Neural cell (in vitro differentiated cells): Measurements from ENCODE around the gene NOM1. TPM values are rescaled to one million over a fixed set of nuclear protein-coding genes. Genes with fewer than 3 reads are reported as not detected.

Source experiments
- H2AFZ ChIP-seq: fragments of 200-600, 300-800 bp; sonication (generic), shearing (Covaris generic); 2 replicates; pipeline ENCODE4 v1.6.0; 2014; ENCODE audit warnings: low read depth, mild to moderate bottlenecking, antibody characterized with exemption, low read length, moderate library complexity
- H3F3A ChIP-seq: fragments of 200-600 bp; shearing (Covaris generic); 2 replicates; pipeline ENCODE4 v1.6.1; 2016; ENCODE audit warnings: mild to moderate bottlenecking, moderate library complexity, mixed read lengths, antibody characterized with exemption, low read length; ENCODE audit not compliant: insufficient read depth, poor library complexity, severe bottlenecking
- H3K27ac ChIP-seq: fragments of 200-600, 300-800 bp; sonication (generic), shearing (Covaris generic); 2 replicates; pipeline ENCODE4 v1.5.1; 2014; ENCODE audit warnings: mild to moderate bottlenecking, low read length, moderate library complexity
- H3K27me3 ChIP-seq: fragments of 300-800, 200-600 bp; sonication (generic), shearing (Covaris generic); 2 replicates; pipeline ENCODE4 v1.6.0; 2014; ENCODE audit warnings: mild to moderate bottlenecking, low read depth, low read length, moderate library complexity; ENCODE audit not compliant: insufficient read depth
- H3K36me3 ChIP-seq: fragments of 300-800, 200-600 bp; sonication (generic), shearing (Covaris generic); 2 replicates; pipeline ENCODE4 v1.5.1; 2014; ENCODE audit warnings: mild to moderate bottlenecking, antibody characterized with exemption, low read length, moderate library complexity; ENCODE audit not compliant: insufficient read depth
- H3K4me2 ChIP-seq: fragments of 300-800, 200-600 bp; sonication (generic), shearing (Covaris generic); 2 replicates; pipeline ENCODE4 v1.6.0; 2014; ENCODE audit warnings: mild to moderate bottlenecking, low read length
- H3K4me3 ChIP-seq: fragments of 300-800, 200-600 bp; sonication (generic), shearing (Covaris generic); 2 replicates; pipeline ENCODE4 v1.5.1; 2014; ENCODE audit warnings: mild to moderate bottlenecking, low read length, moderate library complexity
- H3K79me2 ChIP-seq: fragments of 200-600 bp; shearing (Covaris generic); replicated peaks from 2 replicates; pipeline ENCODE4 v1.6.0; 2014; ENCODE audit warnings: mild to moderate bottlenecking, low read length, moderate library complexity; ENCODE audit not compliant: insufficient read depth
- H3K9ac ChIP-seq: fragments of 300-800, 200-600 bp; sonication (generic), shearing (Covaris generic); 2 replicates; pipeline ENCODE4 v1.6.1; 2016; ENCODE audit warnings: mild to moderate bottlenecking, low read length, mixed read lengths
- H3K9me2 ChIP-seq: fragments of 200-600 bp; shearing (Covaris generic); 2 replicates; pipeline ENCODE4 v1.6.1; 2016; ENCODE audit warnings: mild to moderate bottlenecking, low read length, mixed read lengths; ENCODE audit not compliant: insufficient read depth
- H3K9me3 ChIP-seq: fragments of 200-600, 300-800 bp; sonication (generic), shearing (Covaris generic); 2 replicates; pipeline ENCODE4 v1.6.1; 2016; ENCODE audit warnings: mild to moderate bottlenecking, mixed run types, low read length, moderate library complexity, mixed read lengths
- H4K20me1 ChIP-seq: fragments of 200-600 bp; shearing (Covaris generic); 2 replicates; pipeline ENCODE4 v1.6.1; 2016; ENCODE audit warnings: mild to moderate bottlenecking, mixed run types; ENCODE audit not compliant: insufficient read depth
- EP300 ChIP-seq: fragments of 450-650 bp; conservative IDR thresholded peaks from 2 replicates; pipeline ENCODE4 v1.6.1; 2014; ENCODE audit warnings: antibody characterized with exemption, mild to moderate bottlenecking, moderate library complexity; ENCODE audit not compliant: poor library complexity, severe bottlenecking
- EZH2 ChIP-seq: fragments of 200-600, 300-800 bp; shearing (Covaris generic), sonication (generic); IDR thresholded peaks from 2 replicates; pipeline ENCODE4 v1.6.1; 2014; ENCODE audit warnings: antibody characterized with exemption, low read length, borderline replicate concordance, mild to moderate bottlenecking; ENCODE audit not compliant: insufficient read depth, poor library complexity, severe bottlenecking
- MXI1 ChIP-seq: fragments of 450-650 bp; conservative IDR thresholded peaks from 2 replicates; pipeline ENCODE4 v1.6.1; 2014; ENCODE audit warnings: antibody characterized with exemption, mild to moderate bottlenecking; ENCODE audit not compliant: poor library complexity, severe bottlenecking
- POLR2AphosphoS5 ChIP-seq: IDR thresholded peaks from 2 replicates; pipeline ENCODE4 v1.6.1; 2012
- RAD21 ChIP-seq: fragments of 450-650 bp; conservative IDR thresholded peaks from 2 replicates; pipeline ENCODE4 v1.6.1; 2014; ENCODE audit warnings: antibody characterized with exemption, mild to moderate bottlenecking, moderate library complexity
- SMC3 ChIP-seq: fragments of 450-650 bp; conservative IDR thresholded peaks from 2 replicates; pipeline ENCODE4 v1.6.1; 2014; ENCODE audit warnings: antibody characterized with exemption, mild to moderate bottlenecking, moderate library complexity; ENCODE audit not compliant: poor library complexity
- TAF1 ChIP-seq: IDR thresholded peaks from 2 replicates; pipeline ENCODE4 v1.6.1; 2012; ENCODE audit warnings: low read depth
- polyA plus RNA-seq: library from polyadenylated mRNA; depleted of rRNA; stranded (reverse); fragments of >200 nt; gene quantifications from 2 replicates; pipeline ENCODE4 v1.2.3, GENCODE V29; 2014
- TF ChIP-seq, protein P1 (sequence below): IDR thresholded peaks from 2 replicates; pipeline ENCODE4 v1.6.1; 2012; ENCODE audit warnings: borderline replicate concordance
- TF ChIP-seq, protein P2 (sequence below): fragments of 450-650 bp; IDR thresholded peaks from 2 replicates; pipeline ENCODE4 v1.5.1; 2014; ENCODE audit warnings: antibody characterized with exemption, mild to moderate bottlenecking, moderate library complexity; ENCODE audit not compliant: poor library complexity, severe bottlenecking

NOM1 gene
- polyA plus RNA-seq, 1 donor from 2014 or later, result 22.5 TPM

DNA sequence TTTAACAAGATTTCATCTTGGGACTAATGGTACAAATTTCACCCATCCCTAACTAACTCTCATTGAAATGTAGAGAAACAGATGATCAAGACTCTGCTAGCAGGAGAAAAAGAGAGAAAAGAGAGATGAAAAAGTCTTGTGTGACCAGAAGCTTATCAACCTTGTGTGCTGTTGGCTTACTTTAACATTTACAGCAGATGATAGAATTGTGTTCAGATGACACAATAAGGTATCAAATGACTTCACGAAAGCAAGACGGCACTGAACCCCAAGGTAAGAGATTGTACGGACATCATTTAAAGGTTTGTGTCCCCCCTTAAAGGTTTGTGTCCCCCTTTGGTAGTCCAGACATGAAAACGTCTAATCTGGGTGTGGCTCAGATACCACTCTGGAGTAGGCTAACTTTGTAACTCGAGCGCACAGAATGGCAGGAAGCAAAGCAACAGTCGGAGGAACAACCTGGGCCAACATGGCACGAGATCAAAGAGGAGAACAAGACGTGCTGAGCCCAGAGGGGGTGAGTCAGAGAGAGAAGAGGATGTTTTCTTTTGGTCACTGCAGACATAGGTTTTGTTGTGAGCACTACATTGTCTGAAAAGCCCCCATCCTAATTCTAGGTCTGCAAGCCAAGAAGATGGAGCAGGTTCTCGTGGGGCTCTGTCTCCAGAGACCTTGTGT is 46.1 kb upstream of the NOM1 start:
- H3K27me3 ChIP-seq, result no peaks in the 10 kb centered on the region
- H3K36me3 ChIP-seq, result no peaks in the 10 kb centered on the region
- no peaks in the 10 kb centered on the region for H4K20me1 ChIP-seq
- no peaks in the 10 kb centered on the region for H3K79me2 ChIP-seq
- no peak overlapping the region for H3K4me3 ChIP-seq
- TF ChIP-seq EP300, result no peak
- TF ChIP-seq RAD21, result no peak
- TF ChIP-seq SMC3, result no peak
- no peak for TF ChIP-seq TAF1
- no peak for TF ChIP-seq POLR2AphosphoS5
- TF ChIP-seq, protein P1, sequence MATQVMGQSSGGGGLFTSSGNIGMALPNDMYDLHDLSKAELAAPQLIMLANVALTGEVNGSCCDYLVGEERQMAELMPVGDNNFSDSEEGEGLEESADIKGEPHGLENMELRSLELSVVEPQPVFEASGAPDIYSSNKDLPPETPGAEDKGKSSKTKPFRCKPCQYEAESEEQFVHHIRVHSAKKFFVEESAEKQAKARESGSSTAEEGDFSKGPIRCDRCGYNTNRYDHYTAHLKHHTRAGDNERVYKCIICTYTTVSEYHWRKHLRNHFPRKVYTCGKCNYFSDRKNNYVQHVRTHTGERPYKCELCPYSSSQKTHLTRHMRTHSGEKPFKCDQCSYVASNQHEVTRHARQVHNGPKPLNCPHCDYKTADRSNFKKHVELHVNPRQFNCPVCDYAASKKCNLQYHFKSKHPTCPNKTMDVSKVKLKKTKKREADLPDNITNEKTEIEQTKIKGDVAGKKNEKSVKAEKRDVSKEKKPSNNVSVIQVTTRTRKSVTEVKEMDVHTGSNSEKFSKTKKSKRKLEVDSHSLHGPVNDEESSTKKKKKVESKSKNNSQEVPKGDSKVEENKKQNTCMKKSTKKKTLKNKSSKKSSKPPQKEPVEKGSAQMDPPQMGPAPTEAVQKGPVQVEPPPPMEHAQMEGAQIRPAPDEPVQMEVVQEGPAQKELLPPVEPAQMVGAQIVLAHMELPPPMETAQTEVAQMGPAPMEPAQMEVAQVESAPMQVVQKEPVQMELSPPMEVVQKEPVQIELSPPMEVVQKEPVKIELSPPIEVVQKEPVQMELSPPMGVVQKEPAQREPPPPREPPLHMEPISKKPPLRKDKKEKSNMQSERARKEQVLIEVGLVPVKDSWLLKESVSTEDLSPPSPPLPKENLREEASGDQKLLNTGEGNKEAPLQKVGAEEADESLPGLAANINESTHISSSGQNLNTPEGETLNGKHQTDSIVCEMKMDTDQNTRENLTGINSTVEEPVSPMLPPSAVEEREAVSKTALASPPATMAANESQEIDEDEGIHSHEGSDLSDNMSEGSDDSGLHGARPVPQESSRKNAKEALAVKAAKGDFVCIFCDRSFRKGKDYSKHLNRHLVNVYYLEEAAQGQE, result no peak
- no peak for TF ChIP-seq EZH2
- no peak overlapping the region for H3K4me2 ChIP-seq
- H3K9ac ChIP-seq, result no peak overlapping the region
- no peaks in the 10 kb centered on the region for H3F3A ChIP-seq
- no peak overlapping the region for H2AFZ ChIP-seq
- no peak overlapping the region for H3K27ac ChIP-seq
- H3K9me3 ChIP-seq, result no peaks in the 10 kb centered on the region
- H3K9me2 ChIP-seq, result no peaks in the 10 kb centered on the region

DNA sequence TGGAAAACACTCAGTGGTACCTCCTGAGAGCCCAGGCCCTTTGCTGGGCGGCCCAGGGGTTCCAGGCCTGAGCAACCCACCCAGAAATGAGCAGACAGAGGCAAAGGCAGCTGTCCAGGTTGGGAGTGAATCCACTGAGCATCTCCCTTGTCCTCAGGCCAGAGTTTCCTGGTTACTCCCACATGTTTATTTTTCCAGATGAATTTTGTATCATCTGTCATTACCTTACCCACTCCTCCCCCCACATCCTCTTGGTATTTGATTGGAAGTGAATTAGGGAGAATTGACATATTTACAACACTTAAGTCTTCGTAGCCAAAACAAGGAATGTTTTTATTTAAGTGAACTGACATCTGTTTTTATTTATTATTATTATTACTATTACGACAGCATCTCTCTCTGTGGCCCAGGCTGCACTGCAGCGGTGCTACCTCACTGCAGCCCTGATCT is 43.3 kb upstream of the NOM1 start:
- Histone ChIP-seq H3K36me3 (no peaks in the 10 kb centered on the region), H3F3A (no peaks in the 10 kb centered on the region)
- TF ChIP-seq MXI1, result no peak
- TF ChIP-seq RAD21, result no peak

DNA sequence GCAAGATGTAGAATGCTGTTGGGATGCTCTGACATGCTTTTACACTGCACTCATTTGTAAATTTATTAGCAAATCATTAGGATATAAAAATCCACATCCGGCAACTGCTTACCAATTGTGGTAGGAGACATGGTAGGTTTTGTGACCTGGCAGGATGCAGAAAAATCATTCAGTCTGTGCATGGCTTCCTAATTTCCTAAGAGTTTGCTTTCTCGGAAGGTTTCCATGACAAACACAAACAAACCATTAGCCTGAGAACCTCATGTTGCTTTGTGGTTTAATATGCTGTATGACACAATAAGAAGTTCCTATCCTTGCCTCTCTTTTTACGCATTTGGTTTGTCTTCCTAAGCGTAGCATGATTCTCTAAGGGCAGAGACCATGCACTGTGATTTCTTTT is 41.9 kb upstream of the NOM1 start:
- Histone ChIP-seq H2AFZ (no peak overlapping the region), H3K4me2 (no peak overlapping the region), H3K4me3 (no peak overlapping the region), H3K9ac (no peak overlapping the region), H3K36me3 (no peaks in the 10 kb centered on the region), H3K9me2 (no peaks in the 10 kb centered on the region), H3K27ac (no peak overlapping the region), H3K27me3 (no peaks in the 10 kb centered on the region), H3K9me3 (no peaks in the 10 kb centered on the region), H4K20me1 (no peaks in the 10 kb centered on the region), H3K79me2 (no peaks in the 10 kb centered on the region), H3F3A (no peaks in the 10 kb centered on the region)
- TF ChIP-seq, protein P2, sequence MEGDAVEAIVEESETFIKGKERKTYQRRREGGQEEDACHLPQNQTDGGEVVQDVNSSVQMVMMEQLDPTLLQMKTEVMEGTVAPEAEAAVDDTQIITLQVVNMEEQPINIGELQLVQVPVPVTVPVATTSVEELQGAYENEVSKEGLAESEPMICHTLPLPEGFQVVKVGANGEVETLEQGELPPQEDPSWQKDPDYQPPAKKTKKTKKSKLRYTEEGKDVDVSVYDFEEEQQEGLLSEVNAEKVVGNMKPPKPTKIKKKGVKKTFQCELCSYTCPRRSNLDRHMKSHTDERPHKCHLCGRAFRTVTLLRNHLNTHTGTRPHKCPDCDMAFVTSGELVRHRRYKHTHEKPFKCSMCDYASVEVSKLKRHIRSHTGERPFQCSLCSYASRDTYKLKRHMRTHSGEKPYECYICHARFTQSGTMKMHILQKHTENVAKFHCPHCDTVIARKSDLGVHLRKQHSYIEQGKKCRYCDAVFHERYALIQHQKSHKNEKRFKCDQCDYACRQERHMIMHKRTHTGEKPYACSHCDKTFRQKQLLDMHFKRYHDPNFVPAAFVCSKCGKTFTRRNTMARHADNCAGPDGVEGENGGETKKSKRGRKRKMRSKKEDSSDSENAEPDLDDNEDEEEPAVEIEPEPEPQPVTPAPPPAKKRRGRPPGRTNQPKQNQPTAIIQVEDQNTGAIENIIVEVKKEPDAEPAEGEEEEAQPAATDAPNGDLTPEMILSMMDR, result no peak
- TF ChIP-seq EP300 (no peak), MXI1 (no peak), RAD21 (no peak), TAF1 (no peak), SMC3 (no peak), EZH2 (no peak), POLR2AphosphoS5 (no peak)
- TF ChIP-seq, protein P1, result no peak

More for the DNA sequence above, 43.3 kb upstream of the NOM1 start:
- Histone ChIP-seq H3K4me3 (no peak overlapping the region), H3K27ac (no peak overlapping the region), H3K9me3 (no peaks in the 10 kb centered on the region), H3K9ac (no peak overlapping the region), H4K20me1 (no peaks in the 10 kb centered on the region), H3K79me2 (no peaks in the 10 kb centered on the region), H2AFZ (no peak overlapping the region), H3K9me2 (no peaks in the 10 kb centered on the region), H3K4me2 (no peak overlapping the region), H3K27me3 (no peaks in the 10 kb centered on the region)
